ENCODE measurements around the gene GOLGA6L10. TPM values are rescaled to one million over a fixed set of nuclear protein-coding genes. Genes with fewer than 3 reads are reported as not detected.

The GOLGA6L10 gene
- total and polyA plus RNA-seq, 2 of the 4 experiments (the other 2 are of a cell fraction): under 0.01 to 0.79 TPM

DNA sequence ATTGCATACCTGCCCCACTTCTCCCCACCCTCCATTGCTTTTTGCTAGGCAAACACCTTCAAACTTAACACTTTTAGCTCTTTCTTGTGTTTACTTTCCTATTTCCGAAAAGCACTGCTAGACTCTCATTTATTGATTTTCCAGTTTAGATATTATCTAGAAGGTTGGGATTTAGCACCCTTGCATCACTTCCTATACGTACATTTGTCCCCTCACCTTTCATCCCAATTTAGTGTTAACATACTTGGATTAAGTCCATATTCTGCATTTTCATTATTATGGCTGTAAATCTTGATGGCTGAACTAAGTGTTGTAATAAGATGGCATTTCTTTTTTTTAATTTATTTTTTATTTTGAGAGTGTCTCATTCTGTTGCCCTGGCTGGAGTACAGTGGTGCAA, 39.5 kb downstream of the GOLGA6L10 start:
- H2AK9ac ChIP-seq (replicated peaks; ENCODE audit: low read depth, low read length, poor library complexity): no peak overlapping the region
- no peak overlapping the region for H4K91ac ChIP-seq (ENCODE audit: insufficient read depth, low read depth, low read length)
- H2AK5ac ChIP-seq (ENCODE audit: low read depth, low read length): no peak overlapping the region
- H3K9me1 ChIP-seq (ENCODE audit: insufficient read depth, low read length): peaks cover 4% of the 10 kb centered on the region; the same call in 1 of the 2 replicates
- no TSS peak for BruUV-seq (replicated peaks)
- WGBS, 2 experiments (ENCODE audit: extremely low coverage in 2 of 2, insufficient read length in 1 of 2): no CpG with 5 or more reads among the region's 2 CpGs
- H3K23ac ChIP-seq (ENCODE audit: low read depth, low read length): no peak overlapping the region
- no peak overlapping the region for H2AFZ ChIP-seq (replicated peaks; ENCODE audit: low read length, poor library complexity)
- H2BK5ac ChIP-seq (ENCODE audit: low read depth, low read length, poor library complexity, severe bottlenecking): no peak overlapping the region
- H3K4me1 ChIP-seq (ENCODE audit: control insufficient read depth, insufficient read depth, low read length): no peaks in the 10 kb centered on the region
- no peaks in the 10 kb centered on the region for H3K36me3 ChIP-seq (ENCODE audit: control insufficient read depth, insufficient read depth, low read length)
- H3K4me3 ChIP-seq (ENCODE audit: insufficient read depth, low read depth, low read length): no peak overlapping the region
- H3K4ac ChIP-seq (ENCODE audit: low read depth, low read length): no peak overlapping the region
- intact Hi-C loops (cut with micrococcal nuclease) (no loop called here), dilution Hi-C loops (cut with HindIII; ENCODE audit: low sequenced_read_pairs, unreplicated experiment) (no loop called here), in situ Hi-C loops (cut with MboI; ENCODE audit: low sequenced_read_pairs) (no loop called here)
- H3K4me2 ChIP-seq (ENCODE audit: low read depth, low read length): no peak overlapping the region
- H2BK120ac ChIP-seq (ENCODE audit: low read depth, low read length): no peak overlapping the region
- ATAC-seq (ENCODE audit: low read depth) (no peak), DNase-seq (no peak)
- H3K18ac ChIP-seq (ENCODE audit: low read depth, low read length): no peak overlapping the region
- no peak overlapping the region for H4K5ac ChIP-seq (ENCODE audit: low read depth, low read length)
- no peak overlapping the region for H2BK15ac ChIP-seq (ENCODE audit: low read depth, low read length)
- no peak overlapping the region for H4K8ac ChIP-seq (ENCODE audit: low read depth in 2 of 2, low read length in 2 of 2)
- H3K14ac ChIP-seq (replicated peaks; ENCODE audit: low read depth, low read length): no peak overlapping the region
- no peak overlapping the region for H3K56ac ChIP-seq (ENCODE audit: extremely low read depth, insufficient read depth, low read length)
- no peak overlapping the region for H3K9ac ChIP-seq (ENCODE audit: low read depth, low read length)
- H3K27ac ChIP-seq (ENCODE audit: insufficient read depth, low read length): no peak overlapping the region
- ChIA-PET POLR2A (ENCODE audit: unreplicated experiment) (no interaction called here), CTCF (no interaction called here)
- H3K79me1 ChIP-seq (ENCODE audit: low read depth in 1 of 2, low read length in 2 of 2): no peaks in the 10 kb centered on the region
- no peaks in the 10 kb centered on the region for H4K20me1 ChIP-seq (ENCODE audit: insufficient read depth, low read length)
- TF ChIP-seq, protein P1, sequence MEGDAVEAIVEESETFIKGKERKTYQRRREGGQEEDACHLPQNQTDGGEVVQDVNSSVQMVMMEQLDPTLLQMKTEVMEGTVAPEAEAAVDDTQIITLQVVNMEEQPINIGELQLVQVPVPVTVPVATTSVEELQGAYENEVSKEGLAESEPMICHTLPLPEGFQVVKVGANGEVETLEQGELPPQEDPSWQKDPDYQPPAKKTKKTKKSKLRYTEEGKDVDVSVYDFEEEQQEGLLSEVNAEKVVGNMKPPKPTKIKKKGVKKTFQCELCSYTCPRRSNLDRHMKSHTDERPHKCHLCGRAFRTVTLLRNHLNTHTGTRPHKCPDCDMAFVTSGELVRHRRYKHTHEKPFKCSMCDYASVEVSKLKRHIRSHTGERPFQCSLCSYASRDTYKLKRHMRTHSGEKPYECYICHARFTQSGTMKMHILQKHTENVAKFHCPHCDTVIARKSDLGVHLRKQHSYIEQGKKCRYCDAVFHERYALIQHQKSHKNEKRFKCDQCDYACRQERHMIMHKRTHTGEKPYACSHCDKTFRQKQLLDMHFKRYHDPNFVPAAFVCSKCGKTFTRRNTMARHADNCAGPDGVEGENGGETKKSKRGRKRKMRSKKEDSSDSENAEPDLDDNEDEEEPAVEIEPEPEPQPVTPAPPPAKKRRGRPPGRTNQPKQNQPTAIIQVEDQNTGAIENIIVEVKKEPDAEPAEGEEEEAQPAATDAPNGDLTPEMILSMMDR (conservative IDR thresholded peaks at IDR 0.05; ENCODE audit: low read depth, low read length): no peak
- TF ChIP-seq CHD1 (IDR thresholded peaks at IDR 0.05; ENCODE audit: low read depth, low read length) (no peak), FOS (IDR thresholded peaks at IDR 0.05; ENCODE audit: low read depth, low read length) (no peak), BHLHE40 (IDR thresholded peaks at IDR 0.05; ENCODE audit: low read depth, low read length) (no peak), SMC3 (IDR thresholded peaks at IDR 0.05; ENCODE audit: low read depth, low read length) (no peak), RCOR1 (IDR thresholded peaks at IDR 0.05; ENCODE audit: insufficient replicate concordance, low read length) (no peak)
- TF ChIP-seq, protein P2, sequence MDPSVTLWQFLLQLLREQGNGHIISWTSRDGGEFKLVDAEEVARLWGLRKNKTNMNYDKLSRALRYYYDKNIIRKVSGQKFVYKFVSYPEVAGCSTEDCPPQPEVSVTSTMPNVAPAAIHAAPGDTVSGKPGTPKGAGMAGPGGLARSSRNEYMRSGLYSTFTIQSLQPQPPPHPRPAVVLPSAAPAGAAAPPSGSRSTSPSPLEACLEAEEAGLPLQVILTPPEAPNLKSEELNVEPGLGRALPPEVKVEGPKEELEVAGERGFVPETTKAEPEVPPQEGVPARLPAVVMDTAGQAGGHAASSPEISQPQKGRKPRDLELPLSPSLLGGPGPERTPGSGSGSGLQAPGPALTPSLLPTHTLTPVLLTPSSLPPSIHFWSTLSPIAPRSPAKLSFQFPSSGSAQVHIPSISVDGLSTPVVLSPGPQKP (IDR thresholded peaks at IDR 0.05; ENCODE audit: borderline replicate concordance, low read depth, low read length): no peak
- TF ChIP-seq, protein P3, sequence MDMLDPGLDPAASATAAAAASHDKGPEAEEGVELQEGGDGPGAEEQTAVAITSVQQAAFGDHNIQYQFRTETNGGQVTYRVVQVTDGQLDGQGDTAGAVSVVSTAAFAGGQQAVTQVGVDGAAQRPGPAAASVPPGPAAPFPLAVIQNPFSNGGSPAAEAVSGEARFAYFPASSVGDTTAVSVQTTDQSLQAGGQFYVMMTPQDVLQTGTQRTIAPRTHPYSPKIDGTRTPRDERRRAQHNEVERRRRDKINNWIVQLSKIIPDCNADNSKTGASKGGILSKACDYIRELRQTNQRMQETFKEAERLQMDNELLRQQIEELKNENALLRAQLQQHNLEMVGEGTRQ (IDR thresholded peaks at IDR 0.05; ENCODE audit: low read depth, low read length): no peak
- H3K27me3 ChIP-seq (ENCODE audit: control insufficient read depth, insufficient read depth, low read length): peaks cover 27% of the 10 kb centered on the region
- no peak overlapping the region for H2BK20ac ChIP-seq (ENCODE audit: low read depth, low read length)
- H3K9me3 ChIP-seq (ENCODE audit: control insufficient read depth, insufficient read depth, low read length): peaks cover 7% of the 10 kb centered on the region
